Keratinocyte (primary cell): Measurements from ENCODE around the gene CD200R1L. TPM values are rescaled to one million over a fixed set of nuclear protein-coding genes. Genes with fewer than 3 reads are reported as not detected.

Experiments
- DNase-seq: peaks from one replicate; pipeline ENCODE4 v3.0.0-alpha.2; 2011; ENCODE audit warnings: low read depth, missing footprints, low spot score
- FAIRE-seq: peaks from 2 replicates; lab custom pipeline; 2011; peaks lifted over from hg19 to GRCh38; lab: Jason Lieb, UNC
- H2AFZ ChIP-seq: 2 replicates; pipeline ENCODE4 v1.6.0; 2012; ENCODE audit warnings: low read length, control low read depth, inconsistent platforms; ENCODE audit not compliant: control insufficient read depth
- H3K27ac ChIP-seq: 2 replicates; pipeline ENCODE4 v1.5.1; 2011; ENCODE audit warnings: low read length; ENCODE audit not compliant: control insufficient read depth, insufficient read depth
- H3K27me3 ChIP-seq: 3 replicates; pipeline ENCODE4 v1.6.0; 2011; ENCODE audit warnings: low read length; ENCODE audit not compliant: control insufficient read depth, insufficient read depth; ENCODE audit errors: extremely low read depth
- H3K36me3 ChIP-seq, 2 experiments: 2 replicates in 1 of 2; 3 replicates in 1 of 2; pipeline ENCODE4 v1.5.1; 2011; ENCODE audit warnings: low read length in 2 of 2, mild to moderate bottlenecking in 1 of 2; ENCODE audit not compliant: control insufficient read depth in 2 of 2, insufficient read depth in 2 of 2; ENCODE audit errors: extremely low read depth in 1 of 2
- H3K4me1 ChIP-seq: 3 replicates; pipeline ENCODE4 v1.5.1; 2011; ENCODE audit warnings: low read length; ENCODE audit not compliant: control insufficient read depth, insufficient read depth; ENCODE audit errors: extremely low read depth
- H3K4me2 ChIP-seq: 3 replicates; pipeline ENCODE4 v1.6.0; 2011; ENCODE audit warnings: low read depth, low read length; ENCODE audit not compliant: control insufficient read depth, insufficient read depth; ENCODE audit errors: extremely low read depth
- H3K4me3 ChIP-seq, 3 experiments: fragments of 200-600 bp in 1 of 3; sonication (generic) in 1 of 3; 2 replicates in 2 of 3; 3 replicates in 1 of 3; pipeline ENCODE4 v1.5.1; 2011 to 2016; ENCODE audit warnings: low read length in 3 of 3, mild to moderate bottlenecking in 3 of 3, control low read depth in 2 of 3, inconsistent platforms in 1 of 3, low read depth in 1 of 3, mixed read lengths in 1 of 3, mixed run types in 1 of 3, moderate library complexity in 1 of 3; ENCODE audit not compliant: control insufficient read depth in 2 of 3, insufficient read depth in 2 of 3; ENCODE audit errors: extremely low read depth in 1 of 3
- H3K79me2 ChIP-seq: 2 replicates; pipeline ENCODE4 v1.6.0; 2012; ENCODE audit warnings: low read length; ENCODE audit not compliant: control insufficient read depth, insufficient read depth
- H3K9ac ChIP-seq: 3 replicates; pipeline ENCODE4 v1.6.0; 2011; ENCODE audit warnings: low read length; ENCODE audit not compliant: control insufficient read depth, insufficient read depth; ENCODE audit errors: extremely low read depth
- H3K9me1 ChIP-seq: 3 replicates; pipeline ENCODE4 v1.6.0; 2011; ENCODE audit warnings: low read length; ENCODE audit not compliant: control insufficient read depth, insufficient read depth; ENCODE audit errors: extremely low read depth
- H3K9me3 ChIP-seq: 2 replicates; pipeline ENCODE4 v1.5.1; 2012; ENCODE audit warnings: low read depth, low read length; ENCODE audit not compliant: control insufficient read depth
- H4K20me1 ChIP-seq: 3 replicates; pipeline ENCODE4 v1.6.0; 2011; ENCODE audit warnings: low read length; ENCODE audit not compliant: control insufficient read depth, insufficient read depth; ENCODE audit errors: extremely low read depth
- EZH2 ChIP-seq: IDR thresholded peaks from one replicate; pipeline ENCODE4 v1.6.1; 2012; ENCODE audit warnings: inconsistent platforms, mild to moderate bottlenecking, low read length, moderate library complexity
- dilution Hi-C: fragments of 300-500 bp; cut with MboI; formaldehyde crosslinking; loops from one replicate; pipeline ENCODE4 v1.7.0; 2020; ENCODE audit warnings: low sequenced_read_pairs; ENCODE audit not compliant: extremely low pct_ligation_motif_present
- polyA plus RNA-seq, 5 experiments: library from polyadenylated mRNA; depleted of rRNA in 3 of 5; stranded (reverse) in 3 of 5; stranded (forward) in 1 of 5; unstranded in 1 of 5; fragments of >200 nt; gene quantifications; 1 replicate in 1 of 5; 2 replicates in 3 of 5; 3 replicates in 1 of 5; pipeline versions ENCODE4 v1.2.1 to v1.2.3, GENCODE V29; 2011 to 2012; ENCODE audit warnings: missing spikeins in 2 of 5, low read depth in 1 of 5, low replicate concordance in 1 of 5
- TF ChIP-seq, protein P1 (sequence below), 3 experiments: IDR thresholded peaks in 1 of 3; conservative IDR thresholded peaks in 1 of 3; optimal IDR thresholded peaks in 1 of 3; 2 replicates in 2 of 3; 3 replicates in 1 of 3; pipeline versions ENCODE3 to v1.5.1; 2011; ENCODE audit warnings: low read length in 3 of 3, mild to moderate bottlenecking in 3 of 3, moderate library complexity in 2 of 3, control low read depth in 1 of 3, inconsistent platforms in 1 of 3; ENCODE audit not compliant: insufficient read depth in 2 of 3; ENCODE audit errors: extremely low read depth in 1 of 3

CD200R1L gene
- polyA plus RNA-seq, 1 donor (not counting 4 experiments of a cell fraction or from before 2014, with no cell fraction given) = not detected

DNA sequence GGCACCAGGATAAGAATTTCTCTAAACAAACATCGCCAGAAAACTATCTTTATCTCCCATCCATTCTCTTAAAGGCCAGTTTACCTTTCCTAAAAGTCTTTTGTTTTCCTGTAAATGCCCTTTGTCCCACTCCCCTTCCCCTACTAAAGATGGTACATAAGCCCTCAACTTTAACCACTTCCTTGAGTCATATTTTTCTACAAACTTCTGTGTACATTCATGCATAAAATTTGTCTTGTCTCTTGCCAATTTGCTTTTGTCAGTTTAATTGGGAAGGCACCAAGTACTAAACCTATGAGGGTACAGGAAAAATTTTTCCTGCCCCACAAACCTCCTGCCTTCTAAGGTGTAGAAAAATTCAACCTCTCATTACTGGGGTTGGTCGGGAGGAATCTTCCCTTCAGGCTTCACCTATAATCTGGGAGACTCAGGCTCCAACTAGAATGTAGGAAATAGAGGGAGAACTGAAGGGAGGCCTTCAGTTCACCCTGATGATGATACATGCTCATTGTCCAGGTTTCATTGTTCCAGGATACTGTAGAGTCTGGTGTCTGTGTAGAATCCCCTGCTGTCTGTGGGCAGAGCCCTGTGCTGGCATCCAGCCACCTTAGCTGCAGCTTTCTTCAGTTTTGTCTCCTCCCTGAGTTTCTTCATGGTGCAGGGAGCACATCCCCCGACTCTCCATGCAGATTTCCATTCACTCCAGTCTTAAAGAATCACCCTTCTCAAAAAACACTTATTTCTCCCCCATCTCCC is 53.2 kb downstream of the CD200R1L start:
- Histone ChIP-seq H4K20me1 (no peaks in the 10 kb centered on the region), H3K9ac (no peak overlapping the region), H3K9me1 (no peaks in the 10 kb centered on the region), H3K79me2 (no peaks in the 10 kb centered on the region), H3K4me1 (no peaks in the 10 kb centered on the region), H3K27me3 (no peaks in the 10 kb centered on the region), H3K9me3 (no peaks in the 10 kb centered on the region), H3K27ac (no peak overlapping the region), H3K4me2 (no peak overlapping the region), H3K36me3 (no peaks in the 10 kb centered on the region), H3K4me3 (no peak overlapping the region), H2AFZ (no peak overlapping the region)
- FAIRE-seq = peak; percentile 62
- DNase-seq = no peak
- dilution Hi-C loops = no loop called here
- TF ChIP-seq, protein P1, sequence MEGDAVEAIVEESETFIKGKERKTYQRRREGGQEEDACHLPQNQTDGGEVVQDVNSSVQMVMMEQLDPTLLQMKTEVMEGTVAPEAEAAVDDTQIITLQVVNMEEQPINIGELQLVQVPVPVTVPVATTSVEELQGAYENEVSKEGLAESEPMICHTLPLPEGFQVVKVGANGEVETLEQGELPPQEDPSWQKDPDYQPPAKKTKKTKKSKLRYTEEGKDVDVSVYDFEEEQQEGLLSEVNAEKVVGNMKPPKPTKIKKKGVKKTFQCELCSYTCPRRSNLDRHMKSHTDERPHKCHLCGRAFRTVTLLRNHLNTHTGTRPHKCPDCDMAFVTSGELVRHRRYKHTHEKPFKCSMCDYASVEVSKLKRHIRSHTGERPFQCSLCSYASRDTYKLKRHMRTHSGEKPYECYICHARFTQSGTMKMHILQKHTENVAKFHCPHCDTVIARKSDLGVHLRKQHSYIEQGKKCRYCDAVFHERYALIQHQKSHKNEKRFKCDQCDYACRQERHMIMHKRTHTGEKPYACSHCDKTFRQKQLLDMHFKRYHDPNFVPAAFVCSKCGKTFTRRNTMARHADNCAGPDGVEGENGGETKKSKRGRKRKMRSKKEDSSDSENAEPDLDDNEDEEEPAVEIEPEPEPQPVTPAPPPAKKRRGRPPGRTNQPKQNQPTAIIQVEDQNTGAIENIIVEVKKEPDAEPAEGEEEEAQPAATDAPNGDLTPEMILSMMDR (optimal IDR thresholded peaks at IDR 0.05 in 1 of 3, IDR thresholded peaks at IDR 0.05 in 1 of 3, conservative IDR thresholded peaks at IDR 0.05 in 1 of 3; ENCODE audit: extremely low read depth in 1 of 3, insufficient read depth in 2 of 3, low read length in 3 of 3) = no peak
- no peak for TF ChIP-seq EZH2

DNA sequence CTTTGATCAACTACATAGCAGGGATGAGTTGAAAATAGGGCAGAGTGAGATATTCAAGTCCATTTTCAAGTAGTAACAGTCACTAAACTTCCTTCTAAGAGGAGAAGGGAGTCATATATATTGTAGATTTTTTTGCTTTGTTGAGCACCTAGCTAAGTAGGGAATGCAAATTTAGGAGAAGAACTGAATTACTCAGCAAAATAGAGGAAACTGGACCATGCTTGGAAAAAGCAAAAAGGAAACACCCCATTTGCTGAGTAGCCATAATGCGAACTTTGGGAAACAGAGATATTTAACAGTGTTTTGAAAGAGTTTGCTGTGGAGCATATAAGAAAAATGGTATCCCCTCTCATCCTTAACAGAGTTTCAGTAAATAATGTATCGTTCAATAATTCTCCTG is 54.9 kb downstream of the CD200R1L start:
- Histone ChIP-seq H4K20me1 (no peaks in the 10 kb centered on the region), H3K36me3 (no peaks in the 10 kb centered on the region), H3K4me3 (no peak overlapping the region), H3K27me3 (no peaks in the 10 kb centered on the region), H3K27ac (no peak overlapping the region), H3K4me2 (no peak overlapping the region), H3K9me1 (no peaks in the 10 kb centered on the region), H3K79me2 (no peaks in the 10 kb centered on the region), H3K9ac (no peak overlapping the region), H2AFZ (no peak overlapping the region), H3K9me3 (no peaks in the 10 kb centered on the region), H3K4me1 (no peaks in the 10 kb centered on the region)
- TF ChIP-seq, protein P1 (optimal IDR thresholded peaks at IDR 0.05 in 1 of 3, IDR thresholded peaks at IDR 0.05 in 1 of 3, conservative IDR thresholded peaks at IDR 0.05 in 1 of 3; ENCODE audit: extremely low read depth in 1 of 3, insufficient read depth in 2 of 3, low read length in 3 of 3) = no peak
- TF ChIP-seq EZH2 = no peak
- dilution Hi-C loops = no loop called here
- DNase-seq (no peak), FAIRE-seq (no peak)
